A549 (cell line): ENCODE data around the gene ZNF91. TPM values are rescaled to one million over a fixed set of nuclear protein-coding genes. Genes with fewer than 3 reads are reported as not detected.
"Not testable (repeated sequence)": the region's sequence is repeated elsewhere in the genome, so short reads cannot be mapped to it uniquely, and the experiment has no call there.

ENCODE experiments used
- ATAC-seq, 2 experiments: fragments of 200-7000 bp in 1 of 2; fragments of >200 bp in 1 of 2; cut with Nextera tagmentation in 1 of 2; cut with Tn5 transposase in 1 of 2; 3 replicates each; pipeline versions ENCODE4 v1.8.0 to v1.9.1; 2018 to 2020; ENCODE audit warnings: mild to moderate bottlenecking in 1 of 2, moderate library complexity in 1 of 2
- CTCF ChIA-PET: fragments of 300-600 bp; sonication (Branson Sonifier 250); formaldehyde crosslinking; extraction: SDS; loops from one replicate; lab custom pipeline; 2021; ENCODE audit warnings: antibody characterized with exemption, inconsistent platforms; lab: Yijun Ruan, JAX
- POLR2A ChIA-PET: fragments of 350-600 bp; formaldehyde crosslinking; extraction: SDS; loops from one replicate; lab custom pipeline; 2021; ENCODE audit warnings: antibody characterized with exemption, inconsistent platforms; lab: Yijun Ruan, JAX
- DNase-seq, 2 experiments: peaks; one replicate each; pipeline versions ENCODE4 v3.0.0 to v3.0.0-alpha.2; 2011 to 2016; ENCODE audit warnings: low read depth in 1 of 2, low spot score in 1 of 2
- FAIRE-seq: peaks from 2 replicates; lab custom pipeline; 2011; peaks lifted over from hg19 to GRCh38; lab: Jason Lieb, UNC
- H3K27ac ChIP-seq, 2 experiments: fragments of >200 bp; sonication (Bioruptor Twin); formaldehyde crosslinking; 3 replicates each; pipeline ENCODE4 v1.5.1; 2016 to 2017
- H3K4me1 ChIP-seq: fragments of >200 bp; sonication (Bioruptor Twin); formaldehyde crosslinking; 3 replicates; pipeline ENCODE4 v1.6.1; 2016
- H3K4me2 ChIP-seq: fragments of >200 bp; sonication (Bioruptor Twin); formaldehyde crosslinking; 3 replicates; pipeline ENCODE4 v1.6.1; 2016
- H3K4me3 ChIP-seq: fragments of >200 bp; sonication (Bioruptor Twin); formaldehyde crosslinking; 3 replicates; pipeline ENCODE4 v1.5.1; 2016
- H3K9me3 ChIP-seq: fragments of >200 bp; sonication (Bioruptor Twin); formaldehyde crosslinking; 3 replicates; pipeline ENCODE4 v1.6.1; 2016
- CHD2 ChIP-seq: fragments of 150-350 bp; IDR thresholded peaks from 2 replicates; pipeline ENCODE4 v1.6.1; 2014; ENCODE audit warnings: low read length; ENCODE audit not compliant: partially characterized antibody
- EHF ChIP-seq: fragments of 250-450 bp; sonication (Bioruptor Pico); IDR thresholded peaks from 2 replicates; pipeline ENCODE4 v1.5.0; 2020; ENCODE audit warnings: mild to moderate bottlenecking
- ESRRA ChIP-seq: fragments of 150-350 bp; IDR thresholded peaks from 2 replicates; pipeline ENCODE4 v1.6.1; 2014; ENCODE audit warnings: mild to moderate bottlenecking, low read length, borderline replicate concordance
- FOSB ChIP-seq: fragments of 250-450 bp; sonication (Bioruptor Pico); IDR thresholded peaks from 2 replicates; pipeline ENCODE4 v1.5.0; 2020; ENCODE audit warnings: mild to moderate bottlenecking, moderate library complexity
- GATA3 ChIP-seq: IDR thresholded peaks from 2 replicates; pipeline ENCODE4 v1.6.1; 2012; ENCODE audit warnings: borderline replicate concordance
- HDAC2 ChIP-seq: fragments of 200-600 bp; sonication (generic); IDR thresholded peaks from 2 replicates; pipeline ENCODE4 v1.6.1; 2016
- JUNB ChIP-seq: fragments of >200 bp; sonication (Bioruptor Twin); formaldehyde crosslinking; IDR thresholded peaks from 2 replicates; pipeline ENCODE4 v1.6.1; 2016
- MAFK ChIP-seq: fragments of 450-650 bp; IDR thresholded peaks from 2 replicates; pipeline ENCODE4 v1.6.1; 2014; ENCODE audit not compliant: partially characterized antibody
- NFE2L2 ChIP-seq: fragments of 150-350 bp; conservative IDR thresholded peaks from 2 replicates; pipeline ENCODE4 v1.6.1; 2014; ENCODE audit warnings: low read length
- SREBF2 ChIP-seq: fragments of 450-650 bp; IDR thresholded peaks from 2 replicates; pipeline ENCODE4 v1.6.1; 2014; ENCODE audit warnings: mild to moderate bottlenecking, moderate library complexity
- ZNF302 ChIP-seq: fragments of 250-450 bp; sonication (Bioruptor Pico); IDR thresholded peaks from 2 replicates; pipeline ENCODE4 v1.9.0; 2021; ENCODE audit warnings: inconsistent platforms, mild to moderate bottlenecking, moderate library complexity
- ZSCAN20 ChIP-seq: fragments of 250-450 bp; sonication (Bioruptor Pico); IDR thresholded peaks from 2 replicates; pipeline ENCODE4 v1.8.0; 2022; ENCODE audit warnings: mild to moderate bottlenecking, moderate library complexity
- WGBS: methylation state at CpG from one replicate; pipeline ENCODE4 v1.1.6; 2017; ENCODE audit errors: missing lambda C conversion rate; 5-methylcytosine and 5-hydroxymethylcytosine counted together
- polyA plus RNA-seq, 4 experiments: library from polyadenylated mRNA; depleted of rRNA in 3 of 4; stranded (reverse); fragments of >200 nt; fragmentation: RNase III in 1 of 4; extraction: RNeasy Plus Mini Kit Qiagen cat#74134 plus additional on column Dnase treatment in 1 of 4; gene quantifications; 2 replicates in 3 of 4; 3 replicates in 1 of 4; pipeline ENCODE4 v1.2.3, GENCODE V29; 2011 to 2017
- small RNA-seq, 6 experiments: library from RNA; depleted of rRNA; stranded (forward); fragments of <200 nt; gene quantifications; one replicate each; pipeline ENCODE3, GENCODE V24; 2012
- TF ChIP-seq, protein P1 (sequence below): fragments of 250-450 bp; sonication (Bioruptor Pico); IDR thresholded peaks from 2 replicates; pipeline ENCODE4 v1.5.0; 2020; ENCODE audit warnings: low read depth, mild to moderate bottlenecking, moderate library complexity

Gene ZNF91
- polyA plus RNA-seq, 2 of the 4 experiments (the other 2 are of a cell fraction), result 0.17 to 0.76 TPM

- no peak for TF ChIP-seq GATA3
- no peak for TF ChIP-seq ZSCAN20 (CRISPR knock-in tag)
- no peak for TF ChIP-seq EHF (CRISPR knock-in tag)
- TF ChIP-seq CHD2, result no peak
These were observed 85.3 kb downstream of the ZNF91 start (continued) for GRCh38 chr19:23309926-23310325.

- CTCF ChIA-PET, result no interaction called here
- POLR2A ChIA-PET, result no interaction called here
These were observed 89.7 kb downstream of the ZNF91 start for GRCh38 chr19:23305555-23305954.

GRCh38 chr19:23304238-23304637 lies 91.0 kb downstream of the ZNF91 start:
- H3K4me2 ChIP-seq, result no peak overlapping the region
- WGBS, result 20% methylated on average over 3 of the region's 3 CpGs
- no peaks in the 10 kb centered on the region for H3K4me1 ChIP-seq
- no peak for DNase-seq
- CTCF ChIA-PET, result no interaction called here
- POLR2A ChIA-PET, result no interaction called here
- ATAC-seq, result no peak
- no peak overlapping the region for H3K4me3 ChIP-seq
- no peak overlapping the region for H3K27ac ChIP-seq
- no peak for FAIRE-seq
- TF ChIP-seq, protein P1, sequence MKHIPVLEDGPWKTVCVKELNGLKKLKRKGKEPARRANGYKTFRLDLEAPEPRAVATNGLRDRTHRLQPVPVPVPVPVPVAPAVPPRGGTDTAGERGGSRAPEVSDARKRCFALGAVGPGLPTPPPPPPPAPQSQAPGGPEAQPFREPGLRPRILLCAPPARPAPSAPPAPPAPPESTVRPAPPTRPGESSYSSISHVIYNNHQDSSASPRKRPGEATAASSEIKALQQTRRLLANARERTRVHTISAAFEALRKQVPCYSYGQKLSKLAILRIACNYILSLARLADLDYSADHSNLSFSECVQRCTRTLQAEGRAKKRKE (CRISPR knock-in tag), result no peak
- TF ChIP-seq SREBF2 (no peak), NFE2L2 (peak; percentile 86), MAFK (peak; percentile 79), ZNF302 (no peak), EHF (CRISPR knock-in tag) (no peak)
- TF ChIP-seq, all 56 proteins: peak for 2
- H3K9me3 ChIP-seq, result peaks cover 37% of the 10 kb centered on the region

More at GRCh38 chr19:23305555-23305954, 89.7 kb downstream of the ZNF91 start:
- Histone ChIP-seq H3K9me3 (peaks cover 40% of the 10 kb centered on the region), H3K4me3 (no peak overlapping the region), H3K4me2 (no peak overlapping the region), H3K27ac (no peak overlapping the region)
- ATAC-seq, result no peak
- no peak for DNase-seq
- 0% methylated on average over 1 of the region's 1 CpG for WGBS
- FAIRE-seq, result no peak
- TF ChIP-seq ESRRA (no peak), HDAC2 (no peak)
- TF ChIP-seq, all 56 proteins: peak for 0
- no peaks in the 10 kb centered on the region for H3K4me1 ChIP-seq

DNA sequence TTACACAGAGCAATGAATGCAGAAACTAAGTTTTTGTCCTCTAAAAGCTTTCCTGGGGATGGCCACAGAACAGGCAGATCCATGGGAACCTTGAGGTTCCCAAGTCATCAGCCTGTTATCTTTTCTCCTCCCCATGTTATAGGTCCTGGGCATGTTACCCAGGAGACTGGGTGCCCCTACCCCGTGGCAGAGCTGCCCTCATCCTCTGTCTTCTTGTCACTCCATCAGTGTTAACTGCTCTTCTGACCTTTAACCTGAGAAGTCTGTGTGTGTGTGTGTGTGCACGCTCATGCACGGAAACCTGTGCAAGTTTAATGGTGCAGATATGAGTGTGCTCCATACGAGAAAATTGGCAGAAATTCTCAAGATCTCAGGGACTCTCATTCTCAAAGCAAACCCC lies 101.1 kb downstream of the ZNF91 start:
- TF ChIP-seq JUNB (no peak), FOSB (CRISPR knock-in tag) (no peak), ESRRA (no peak)
- TF ChIP-seq, all 56 proteins: peak for 0
- ATAC-seq (no peak), FAIRE-seq (no peak), DNase-seq (no peak)
- Histone ChIP-seq H3K27ac (no peak overlapping the region), H3K4me2 (no peak overlapping the region), H3K4me1 (no peaks in the 10 kb centered on the region), H3K4me3 (no peak overlapping the region), H3K9me3 (peaks cover 22% of the 10 kb centered on the region; the same call in 2 of the 3 replicates)
- CTCF ChIA-PET, result interaction anchor here (0.5 kb wide), 1 partner anchor 355 kb away, joined by 3 read pairs; no protein-coding TSS in a partner anchor
- 29% methylated on average over 4 of the region's 4 CpGs for WGBS
- POLR2A ChIA-PET, result no interaction called here

DNA sequence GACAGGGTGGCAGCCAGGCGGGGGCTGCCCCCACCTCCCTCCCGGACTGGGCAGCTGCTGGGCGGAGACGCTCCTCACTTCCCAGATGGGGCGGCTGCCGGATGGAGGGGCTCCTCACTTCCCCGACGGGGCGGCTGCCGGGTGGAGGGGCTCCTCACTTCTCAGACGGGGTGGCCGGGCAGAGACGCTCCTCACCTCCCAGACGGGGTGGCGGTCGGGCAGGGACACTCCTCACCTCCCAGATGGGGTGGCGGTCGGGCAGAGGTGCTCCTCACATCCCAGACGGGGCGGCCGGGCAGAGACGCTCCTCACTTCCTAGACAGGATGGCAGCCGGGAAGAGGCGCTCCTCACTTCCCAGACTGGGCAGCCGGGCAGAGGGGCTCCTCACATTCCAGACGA lies 105.3 kb downstream of the ZNF91 start:
- DNase-seq, CTCF ChIA-PET, FAIRE-seq, H3K4me3 ChIP-seq, H3K4me1 ChIP-seq, POLR2A ChIA-PET, ATAC-seq, H3K4me2 ChIP-seq, H3K27ac ChIP-seq: not testable (repeated sequence)
- H3K9me3 ChIP-seq, result peaks cover 25% of the 10 kb centered on the region
- WGBS, result 71% methylated on average over 21 of the region's 26 CpGs

Small RNAs within 50 kb of the gene (small RNA-seq; reads per million reads assigned to genes)
- 0 reads per million in 6 experiments for gene VN1R91P

Other genes starting within 250 kb of the ZNF91 start
- gene ZNF724, start 145.1 kb downstream of the ZNF91 start, polyA plus RNA-seq (2011; rRNA removed), result 1.8 and 1.9 TPM in 2 replicates
- 1.4 to 1.5 TPM (median 1.5 TPM) in 3 replicates for gene ZNF724, start 145.1 kb downstream of the ZNF91 start, polyA plus RNA-seq (2017; fragmentation: RNase III; extraction: RNeasy Plus Mini Kit Qiagen cat#74134 plus additional on column Dnase treatment)